Natural killer cell (primary cell): Measurements from ENCODE around the gene OR9Q1. TPM values are rescaled to one million over a fixed set of nuclear protein-coding genes. Genes with fewer than 3 reads are reported as not detected.

ENCODE experiments used
- ATAC-seq, 3 donors: fragments of 150-1000 bp in 2 of 3; fragments of 200-7000 bp in 1 of 3; cut with Tn5 transposase; 1 replicate in 1 of 3; 2 replicates in 2 of 3; pipeline ENCODE4 v1.10.0; 2021; ENCODE audit warnings: mild to moderate bottlenecking in 2 of 3, moderate library complexity in 2 of 3
- DNase-seq, 2 donors: peaks; one replicate each; pipeline versions ENCODE4 v3.0.0 to v3.0.0-alpha.2; 2013 to 2021; ENCODE audit warnings: mixed read lengths in 1 of 2
- H3K27ac ChIP-seq: one replicate; pipeline ENCODE4 v1.5.1; 2013; ENCODE audit warnings: mild to moderate bottlenecking, low read length
- H3K27me3 ChIP-seq: one replicate; pipeline ENCODE4 v1.6.1; 2013; ENCODE audit warnings: low read length; ENCODE audit not compliant: control insufficient read depth, insufficient read depth
- H3K36me3 ChIP-seq: one replicate; pipeline ENCODE4 v1.6.1; 2013; ENCODE audit warnings: low read length; ENCODE audit not compliant: control insufficient read depth, insufficient read depth
- H3K4me1 ChIP-seq: one replicate; pipeline ENCODE4 v1.6.1; 2013; ENCODE audit warnings: low read length; ENCODE audit not compliant: control insufficient read depth, insufficient read depth
- H3K4me3 ChIP-seq: one replicate; pipeline ENCODE4 v1.5.1; 2013; ENCODE audit warnings: low read length
- H3K9me3 ChIP-seq: one replicate; pipeline ENCODE4 v1.6.1; 2013; ENCODE audit warnings: low read length; ENCODE audit not compliant: control insufficient read depth, insufficient read depth
- H3K27ac Mint-ChIP-seq, 2 donors: one replicate each; pipeline ENCODE4 v1.8.0; 2022; ENCODE audit warnings: mild to moderate bottlenecking in 2 of 2, mixed read lengths in 2 of 2, moderate library complexity in 1 of 2
- H3K27me3 Mint-ChIP-seq, 2 donors: one replicate each; pipeline ENCODE4 v1.8.0; 2022; ENCODE audit warnings: low read depth in 2 of 2, mixed read lengths in 2 of 2
- H3K36me3 Mint-ChIP-seq: one replicate; pipeline ENCODE4 v1.8.0; 2022; ENCODE audit warnings: mixed read lengths
- H3K4me1 Mint-ChIP-seq, 2 donors: one replicate each; pipeline ENCODE4 v1.8.0; 2022; ENCODE audit warnings: mixed read lengths in 2 of 2
- H3K4me3 Mint-ChIP-seq: one replicate; pipeline ENCODE4 v1.8.0; 2022; ENCODE audit warnings: mild to moderate bottlenecking, moderate library complexity, mixed read lengths
- H3K9me3 Mint-ChIP-seq, 2 donors: one replicate each; pipeline ENCODE4 v1.8.0; 2022; ENCODE audit warnings: mixed read lengths in 2 of 2
- WGBS: methylation state at CpG from one replicate; pipeline ENCODE4 v1.1.7; 2013; ENCODE audit warnings: missing lambda C conversion rate; ENCODE audit not compliant: insufficient coverage; 5-methylcytosine and 5-hydroxymethylcytosine counted together
- intact Hi-C: fragments of 100-400 bp; cut with micrococcal nuclease; formaldehyde crosslinking; loops from one replicate; pipeline ENCODE4 v1.14.2; 2022
- total RNA-seq, 4 donors: library from RNA; stranded (reverse); fragments of 120-200 nt in 1 of 4; gene quantifications; one replicate each; pipeline versions ENCODE4 v1.2.3 to v1.2.4, GENCODE V29; 2013 to 2022
- TF ChIP-seq, protein P1 (sequence below): fragments of 200-600 bp; IDR thresholded peaks from one replicate; pipeline ENCODE4 v1.8.0; 2022; ENCODE audit warnings: antibody characterized with exemption

OR9Q1 gene
- total RNA-seq, 3 donors from 2014 or later (not counting 1 experiment from before 2014, with no cell fraction given), result not detected

DNA sequence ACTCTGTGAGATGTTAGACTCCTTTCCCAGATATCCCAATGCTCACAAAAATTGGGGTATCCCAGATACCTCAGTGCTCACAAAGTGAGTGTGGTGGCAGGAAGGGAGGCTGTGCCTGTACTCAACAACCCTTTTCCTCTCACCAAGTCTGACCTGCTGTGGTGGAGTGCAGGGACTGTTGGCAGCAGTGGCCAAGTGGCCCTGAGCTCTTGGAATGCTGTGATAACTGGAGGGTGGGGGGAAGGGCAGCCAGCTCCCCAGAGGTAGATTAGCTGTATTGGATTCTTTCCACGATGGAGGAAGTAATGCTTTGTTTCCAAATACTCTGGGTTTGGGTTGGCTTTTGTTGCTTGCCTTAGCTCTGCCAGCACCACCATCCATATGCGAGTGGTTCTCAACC, 46.0 kb upstream of the OR9Q1 start:
- no peak overlapping the region for H3K4me3 ChIP-seq
- H3K4me1 Mint-ChIP-seq, result no peaks in the 10 kb centered on the region
- no peaks in the 10 kb centered on the region for H3K27me3 ChIP-seq
- H3K36me3 Mint-ChIP-seq, result no peaks in the 10 kb centered on the region
- H3K27ac Mint-ChIP-seq, result no peak overlapping the region
- TF ChIP-seq, protein P1, sequence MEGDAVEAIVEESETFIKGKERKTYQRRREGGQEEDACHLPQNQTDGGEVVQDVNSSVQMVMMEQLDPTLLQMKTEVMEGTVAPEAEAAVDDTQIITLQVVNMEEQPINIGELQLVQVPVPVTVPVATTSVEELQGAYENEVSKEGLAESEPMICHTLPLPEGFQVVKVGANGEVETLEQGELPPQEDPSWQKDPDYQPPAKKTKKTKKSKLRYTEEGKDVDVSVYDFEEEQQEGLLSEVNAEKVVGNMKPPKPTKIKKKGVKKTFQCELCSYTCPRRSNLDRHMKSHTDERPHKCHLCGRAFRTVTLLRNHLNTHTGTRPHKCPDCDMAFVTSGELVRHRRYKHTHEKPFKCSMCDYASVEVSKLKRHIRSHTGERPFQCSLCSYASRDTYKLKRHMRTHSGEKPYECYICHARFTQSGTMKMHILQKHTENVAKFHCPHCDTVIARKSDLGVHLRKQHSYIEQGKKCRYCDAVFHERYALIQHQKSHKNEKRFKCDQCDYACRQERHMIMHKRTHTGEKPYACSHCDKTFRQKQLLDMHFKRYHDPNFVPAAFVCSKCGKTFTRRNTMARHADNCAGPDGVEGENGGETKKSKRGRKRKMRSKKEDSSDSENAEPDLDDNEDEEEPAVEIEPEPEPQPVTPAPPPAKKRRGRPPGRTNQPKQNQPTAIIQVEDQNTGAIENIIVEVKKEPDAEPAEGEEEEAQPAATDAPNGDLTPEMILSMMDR, result no peak
- no peak overlapping the region for H3K27ac ChIP-seq
- no peaks in the 10 kb centered on the region for H3K36me3 ChIP-seq
- DNase-seq (no peak), ATAC-seq (no peak)
- H3K9me3 Mint-ChIP-seq, result no peaks in the 10 kb centered on the region
- H3K27me3 Mint-ChIP-seq, result peaks cover 0 to 7% of the 10 kb centered on the region in 2 donors
- WGBS, result 48% methylated on average over 2 of the region's 2 CpGs
- no peaks in the 10 kb centered on the region for H3K4me1 ChIP-seq
- intact Hi-C loops, result no loop called here
- H3K9me3 ChIP-seq, result no peaks in the 10 kb centered on the region
- no peak overlapping the region for H3K4me3 Mint-ChIP-seq

DNA sequence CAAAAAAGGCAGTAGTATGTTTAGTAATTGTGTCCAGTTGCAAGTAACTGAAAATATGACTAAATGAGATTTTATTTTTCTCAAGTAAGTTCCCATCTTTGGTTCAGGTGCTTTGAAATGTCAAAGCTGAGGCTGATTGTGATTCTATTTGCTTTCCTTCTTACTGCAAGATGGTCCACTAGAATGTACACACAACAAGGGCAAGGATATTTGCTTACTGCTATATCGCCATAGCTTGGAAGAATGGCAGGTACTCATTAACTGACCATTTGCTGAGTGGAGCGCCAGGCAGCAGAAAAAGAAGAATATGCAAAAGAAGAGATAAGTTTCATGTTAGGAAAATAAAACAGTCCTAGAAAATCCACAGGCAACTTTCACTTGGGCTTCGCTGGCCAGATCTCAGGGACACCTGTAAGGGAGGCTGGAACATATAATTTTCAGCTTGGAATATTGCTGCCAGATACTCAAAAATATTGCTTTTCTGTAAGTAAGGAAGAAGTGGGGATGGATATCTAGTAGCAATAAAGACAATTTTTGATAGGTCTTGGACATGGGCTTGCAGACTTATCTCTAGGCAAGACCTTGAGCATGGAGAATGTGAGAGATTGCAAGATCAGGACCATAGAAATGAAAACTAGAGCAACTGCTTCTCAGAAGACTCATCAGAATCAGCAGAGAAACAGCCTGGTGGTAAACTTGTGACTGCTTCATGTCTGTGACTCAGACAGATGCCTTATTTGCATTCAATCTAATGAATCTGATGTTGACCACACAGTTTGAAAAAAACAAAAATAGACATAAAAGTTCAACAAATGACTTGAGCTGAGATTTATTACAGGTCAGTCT, 44.8 kb upstream of the OR9Q1 start:
- H3K27ac ChIP-seq, result no peak overlapping the region
- Mint-ChIP-seq H3K9me3 (no peaks in the 10 kb centered on the region), H3K4me1 (no peaks in the 10 kb centered on the region), H3K4me3 (no peak overlapping the region), H3K36me3 (no peaks in the 10 kb centered on the region), H3K27me3 (peaks cover 0 to 10% of the 10 kb centered on the region in 2 donors), H3K27ac (no peak overlapping the region)
- TF ChIP-seq, protein P1, result no peak
- no peaks in the 10 kb centered on the region for H3K9me3 ChIP-seq
- no peaks in the 10 kb centered on the region for H3K4me1 ChIP-seq
- H3K36me3 ChIP-seq, result no peaks in the 10 kb centered on the region
- ATAC-seq (no peak), DNase-seq (no peak)
- WGBS, result 85% methylated on average over 3 of the region's 3 CpGs
- H3K4me3 ChIP-seq, result no peak overlapping the region
- intact Hi-C loops, result no loop called here
- no peaks in the 10 kb centered on the region for H3K27me3 ChIP-seq

DNA sequence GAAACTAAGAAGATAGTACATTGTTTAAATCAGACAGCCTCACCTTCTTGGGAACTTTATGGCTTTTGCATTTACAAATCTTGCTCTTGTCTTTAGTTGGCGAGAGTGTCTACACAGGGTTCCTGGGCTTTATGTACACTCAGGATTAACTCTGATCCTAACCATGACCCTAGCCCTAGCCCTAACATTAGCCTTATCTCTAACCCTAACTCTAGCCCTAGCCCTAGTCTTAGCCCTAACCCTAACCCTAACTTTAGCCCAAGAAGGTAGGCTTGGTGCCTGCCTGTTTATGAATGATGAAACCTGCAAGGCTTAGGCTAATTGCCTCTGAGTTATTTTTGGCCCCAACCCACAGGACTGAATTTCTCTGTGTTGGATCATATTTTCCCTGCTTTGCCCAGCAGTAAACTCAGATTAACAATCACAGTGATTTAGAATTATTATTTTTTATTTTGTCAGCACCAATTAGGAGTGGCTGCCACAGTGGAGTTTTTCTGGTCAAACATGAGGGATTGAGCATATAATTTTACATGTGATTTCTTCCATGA, 44.1 kb upstream of the OR9Q1 start:
- no peaks in the 10 kb centered on the region for H3K4me1 Mint-ChIP-seq
- H3K27ac Mint-ChIP-seq, result no peak overlapping the region
- intact Hi-C loops, result no loop called here
- no peak overlapping the region for H3K27ac ChIP-seq
- H3K27me3 ChIP-seq, result no peaks in the 10 kb centered on the region
- H3K9me3 Mint-ChIP-seq, result no peaks in the 10 kb centered on the region
- no peak for ATAC-seq
- no peaks in the 10 kb centered on the region for H3K36me3 Mint-ChIP-seq
- no peaks in the 10 kb centered on the region for H3K4me1 ChIP-seq
- H3K9me3 ChIP-seq, result no peaks in the 10 kb centered on the region
- TF ChIP-seq, protein P1, result no peak
- no peak for DNase-seq
- H3K4me3 Mint-ChIP-seq, result no peak overlapping the region
- 91% methylated on average over 1 of the region's 1 CpG for WGBS
- no peaks in the 10 kb centered on the region for H3K36me3 ChIP-seq
- H3K27me3 Mint-ChIP-seq, result peaks cover 0 to 11% of the 10 kb centered on the region in 2 donors
- no peak overlapping the region for H3K4me3 ChIP-seq
